GM21381 (cell line): ENCODE data around the gene TMEM178A.
"Not testable (repeated sequence)": the region's sequence is repeated elsewhere in the genome, so short reads cannot be mapped to it uniquely, and the experiment has no call there.

Experiments used
- ATAC-seq: cut with Tn5 transposase; IDR thresholded peaks from one replicate; pipeline ENCODE4 v1.9.1; 2021; ENCODE audit warnings: mild to moderate bottlenecking, moderate library complexity; ENCODE audit not compliant: unreplicated experiment

The TMEM178A gene

GRCh38 chr2:39708003-39708402 lies 42.3 kb downstream of the TMEM178A start:
- ATAC-seq, result no peak

- ATAC-seq, result no peak
Measured at GRCh38 chr2:39710807-39711206, 45.1 kb downstream of the TMEM178A start.

GRCh38 chr2:39712953-39713352 lies 47.2 kb downstream of the TMEM178A start:
- ATAC-seq, result no peak

- ATAC-seq, result no peak
Measured at GRCh38 chr2:39715095-39715494, 49.4 kb downstream of the TMEM178A start.

GRCh38 chr2:39715822-39716221 lies 50.1 kb downstream of the TMEM178A start:
- ATAC-seq, result no peak

GRCh38 chr2:39717067-39717466 lies 51.4 kb downstream of the TMEM178A start:
- ATAC-seq, result no peak

- ATAC-seq, result no peak
Measured at GRCh38 chr2:39718483-39718882, 52.8 kb downstream of the TMEM178A start.

- no peak for ATAC-seq
Measured at GRCh38 chr2:39719317-39719716, 53.6 kb downstream of the TMEM178A start.

- no peak for ATAC-seq
Measured at GRCh38 chr2:39720970-39721369, 55.3 kb downstream of the TMEM178A start.

GRCh38 chr2:39723497-39723896 lies 57.8 kb downstream of the TMEM178A start:
- no peak for ATAC-seq

GRCh38 chr2:39723946-39724827 lies 58.5 kb downstream of the TMEM178A start:
- no peak for ATAC-seq

GRCh38 chr2:39724828-39725144 lies 59.1 kb downstream of the TMEM178A start:
- ATAC-seq, result no peak

GRCh38 chr2:39725401-39725800 lies 59.7 kb downstream of the TMEM178A start:
- no peak for ATAC-seq

- not testable (repeated sequence) for ATAC-seq
Measured at GRCh38 chr2:39728085-39728484, 62.4 kb downstream of the TMEM178A start.

- ATAC-seq, result peak; percentile 44
Measured at GRCh38 chr2:39728941-39729351, 63.2 kb downstream of the TMEM178A start.

- no peak for ATAC-seq
Measured at GRCh38 chr2:39730276-39730675, 64.6 kb downstream of the TMEM178A start.

- no peak for ATAC-seq
Measured at GRCh38 chr2:39730685-39731302, 65.1 kb downstream of the TMEM178A start.

- ATAC-seq, result no peak
Measured at GRCh38 chr2:39731546-39731945, 65.8 kb downstream of the TMEM178A start.

GRCh38 chr2:39732482-39732881 lies 66.8 kb downstream of the TMEM178A start:
- ATAC-seq, result no peak

- ATAC-seq, result no peak
Measured at GRCh38 chr2:39733070-39733674, 67.5 kb downstream of the TMEM178A start.

- ATAC-seq, result no peak
Measured at GRCh38 chr2:39734445-39734844, 68.7 kb downstream of the TMEM178A start.

GRCh38 chr2:39735648-39736047 lies 69.9 kb downstream of the TMEM178A start:
- no peak for ATAC-seq
